ENCODE measurements around the gene PKP3.

PKP3 gene

DNA sequence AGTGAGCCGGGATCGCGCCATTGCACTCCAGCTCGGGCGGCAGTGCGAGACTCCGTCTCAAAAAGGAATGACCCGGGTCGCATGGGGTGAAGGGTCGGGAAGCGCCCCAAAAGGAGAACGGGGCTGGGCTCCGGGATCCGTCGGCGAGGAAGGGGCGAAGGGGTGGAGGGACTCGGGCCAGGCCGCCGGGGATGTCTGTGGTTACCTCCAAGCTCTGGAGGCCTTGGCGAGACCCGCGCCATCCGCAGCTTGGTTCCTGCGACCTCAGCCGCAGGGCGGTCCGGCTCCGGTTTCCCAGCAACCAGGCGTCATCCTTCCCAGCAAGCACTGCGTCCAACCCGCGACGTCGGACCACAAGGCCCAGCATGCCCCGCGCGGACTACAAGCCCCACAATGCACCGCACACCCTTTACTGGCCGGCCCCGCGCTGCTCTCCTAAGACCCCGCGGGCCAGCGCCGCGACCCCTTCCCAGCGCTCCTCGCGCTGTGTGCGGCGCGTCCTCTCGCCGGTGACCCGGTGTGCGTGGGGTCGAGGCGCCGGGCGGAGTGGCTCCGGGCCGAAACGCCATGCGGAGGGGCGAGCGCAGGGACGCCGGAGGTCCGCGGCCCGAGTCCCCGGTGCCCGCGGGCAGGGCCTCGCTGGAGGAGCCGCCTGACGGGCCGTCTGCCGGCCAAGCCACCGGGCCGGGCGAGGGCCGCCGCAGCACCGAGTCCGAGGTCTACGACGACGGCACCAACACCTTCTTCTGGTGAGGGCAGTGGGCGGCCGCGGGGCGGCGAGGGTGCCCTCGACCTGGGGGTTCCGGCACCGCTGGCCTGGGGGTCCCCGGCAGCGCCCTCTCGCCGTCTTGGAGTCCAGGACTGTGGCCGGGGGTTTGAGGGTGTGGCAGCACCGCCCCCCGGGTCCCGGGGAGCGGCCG lies 56.1 kb downstream of the PKP3 start, which contains the start of gene PTDSS2:
TSS of gene PTDSS2 (plus strand) at position 391 of the 920 bp plus-strand sequence. CDS start at position 568, 177 bp downstream.
- peak; percentile 94 for DNase-seq

DNA sequence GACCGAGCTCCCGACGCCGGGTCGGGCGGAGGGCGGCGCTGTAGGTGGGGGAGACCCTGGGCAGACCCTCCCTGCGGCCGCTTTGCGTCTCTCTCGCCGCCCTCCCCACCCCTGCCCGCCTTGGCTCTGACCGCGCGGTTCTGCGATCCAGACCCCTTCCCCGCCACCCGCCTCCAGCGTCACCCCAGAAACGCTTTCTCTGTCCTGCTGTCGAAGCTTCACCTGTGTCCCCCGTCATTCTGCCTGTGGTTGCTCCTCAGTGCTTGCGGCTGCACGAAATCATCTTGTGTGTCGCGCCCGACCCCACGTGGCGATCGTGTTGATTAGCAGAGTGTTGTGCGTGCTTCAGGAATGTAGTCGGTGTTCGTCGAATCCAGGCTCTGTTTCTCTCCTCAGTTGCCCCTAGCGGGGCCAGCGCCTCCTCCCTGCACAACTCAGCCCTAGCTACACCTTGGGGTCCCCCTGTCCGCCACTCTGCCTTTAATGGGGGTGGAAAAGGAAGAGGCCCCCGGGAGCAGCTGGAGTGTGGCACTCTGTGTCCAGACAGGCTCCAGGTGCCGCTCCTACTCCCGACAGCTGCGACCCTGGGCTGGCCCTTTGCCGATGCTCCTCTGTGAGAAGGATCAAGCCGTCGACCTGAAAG lies 56.9 kb downstream of the PKP3 start:
- peak; percentile 72 for DNase-seq

DNA sequence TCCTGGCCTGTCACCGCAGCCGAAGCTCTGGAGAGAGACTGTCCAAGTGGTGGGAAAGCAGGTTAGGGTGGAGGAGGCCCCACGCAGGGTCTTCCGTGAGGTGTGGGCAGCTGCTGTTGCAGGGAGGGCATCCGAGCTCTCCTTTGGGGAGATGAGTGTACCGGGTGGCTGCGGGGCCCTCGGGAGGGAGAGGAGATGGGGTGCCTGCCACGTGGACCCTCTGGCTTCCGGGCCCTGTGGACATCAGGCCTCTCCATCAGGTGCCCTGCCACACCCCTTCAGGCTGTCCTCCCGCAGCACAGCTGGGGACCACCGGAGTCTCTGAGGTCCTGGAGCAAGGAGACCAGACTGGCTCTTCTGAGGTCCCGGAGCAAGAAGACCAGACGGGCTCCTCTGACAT lies 57.7 kb downstream of the PKP3 start:
- no peak for DNase-seq

GRCh38 chr11:452203-452744 lies 58.3 kb downstream of the PKP3 start:
- DNase-seq: no peak

DNA sequence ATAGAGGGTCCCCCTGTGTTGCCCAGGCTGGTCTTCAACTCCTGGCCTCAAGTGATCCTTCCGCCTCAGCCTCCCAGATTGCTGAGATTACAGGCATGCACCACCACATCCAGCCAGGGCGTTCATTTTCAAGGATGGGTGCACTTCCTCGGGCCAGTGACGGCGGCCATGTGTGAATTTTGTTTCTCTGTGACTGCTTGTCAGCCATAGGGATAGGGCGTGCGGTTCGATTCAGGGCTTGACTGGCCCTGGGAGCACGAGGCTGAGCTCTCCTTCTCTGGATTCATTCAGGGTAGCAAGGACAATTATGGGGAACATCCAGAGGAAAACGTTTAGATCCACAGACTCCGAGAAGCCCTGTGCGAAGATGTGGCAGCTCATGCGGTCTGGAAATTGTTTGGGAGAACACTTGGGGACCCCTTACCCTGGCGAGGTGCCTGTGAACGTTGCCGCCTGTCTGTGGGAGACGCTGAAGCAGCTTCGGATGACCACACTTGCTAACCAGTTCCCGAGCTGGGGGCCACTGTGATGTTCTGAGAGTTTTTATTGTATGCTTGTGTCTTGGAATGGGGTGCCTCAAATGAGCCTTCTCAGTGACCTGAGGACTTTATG lies 59.0 kb downstream of the PKP3 start:
- no peak for DNase-seq

DNA sequence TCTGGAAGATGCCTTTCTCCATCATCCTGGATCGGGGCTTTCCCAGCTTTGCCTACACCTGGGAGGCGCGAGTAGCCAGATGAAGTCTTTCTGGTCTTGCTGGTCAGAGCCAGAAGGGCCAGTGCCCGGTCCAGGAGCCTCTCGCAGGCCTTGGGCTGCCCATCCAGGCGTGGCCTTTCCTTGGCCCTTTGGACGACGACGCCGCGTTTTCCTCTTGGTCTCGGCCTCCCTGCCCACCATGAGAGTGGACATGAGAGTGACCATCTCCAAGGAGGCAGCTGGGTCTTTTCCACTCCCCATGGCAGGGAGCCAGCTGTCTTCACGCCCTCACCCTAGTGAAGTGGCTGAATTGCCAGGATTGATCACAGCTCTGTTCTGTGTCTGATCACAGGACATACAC lies 59.6 kb downstream of the PKP3 start:
- DNase-seq: no peak

DNA sequence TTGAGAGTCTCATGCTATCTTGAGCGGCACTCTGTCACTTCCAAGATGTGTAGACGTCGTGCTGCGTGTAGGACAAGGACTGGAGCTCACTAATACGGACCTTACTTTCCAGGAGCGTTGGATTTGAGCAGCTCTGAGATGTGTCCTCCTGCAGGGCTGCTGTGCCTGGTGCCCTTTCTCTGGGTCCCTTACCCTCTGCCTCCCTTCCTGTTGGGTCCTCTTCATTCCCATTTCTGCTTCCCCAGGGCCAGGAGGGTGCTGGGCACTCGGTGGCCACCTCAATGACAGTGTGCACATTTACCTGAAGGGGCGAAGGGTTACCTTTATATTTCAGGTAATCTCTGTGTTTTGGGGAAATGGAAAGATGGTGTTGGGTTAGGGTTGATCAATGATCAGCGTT lies 60.0 kb downstream of the PKP3 start:
- no peak for DNase-seq
